A549 (cell line): Measurements from ENCODE around the gene CD68. TPM values are rescaled to one million over a fixed set of nuclear protein-coding genes. Genes with fewer than 3 reads are reported as not detected.

Source experiments
- ATAC-seq, 2 experiments: fragments of 200-7000 bp in 1 of 2; fragments of >200 bp in 1 of 2; cut with Nextera tagmentation in 1 of 2; cut with Tn5 transposase in 1 of 2; 3 replicates each; pipeline versions ENCODE4 v1.8.0 to v1.9.1; 2018 to 2020; ENCODE audit warnings: mild to moderate bottlenecking in 1 of 2, moderate library complexity in 1 of 2
- CTCF ChIA-PET: fragments of 300-600 bp; sonication (Branson Sonifier 250); formaldehyde crosslinking; extraction: SDS; loops from one replicate; lab custom pipeline; 2021; ENCODE audit warnings: antibody characterized with exemption, inconsistent platforms; lab: Yijun Ruan, JAX
- POLR2A ChIA-PET: fragments of 350-600 bp; formaldehyde crosslinking; extraction: SDS; loops from one replicate; lab custom pipeline; 2021; ENCODE audit warnings: antibody characterized with exemption, inconsistent platforms; lab: Yijun Ruan, JAX
- DNase-seq, 2 experiments: peaks; one replicate each; pipeline versions ENCODE4 v3.0.0 to v3.0.0-alpha.2; 2011 to 2016; ENCODE audit warnings: low read depth in 1 of 2, low spot score in 1 of 2
- FAIRE-seq: peaks from 2 replicates; lab custom pipeline; 2011; peaks lifted over from hg19 to GRCh38; lab: Jason Lieb, UNC
- H3K27ac ChIP-seq, 2 experiments: fragments of >200 bp; sonication (Bioruptor Twin); formaldehyde crosslinking; 3 replicates each; pipeline ENCODE4 v1.5.1; 2016 to 2017
- H3K4me1 ChIP-seq: fragments of >200 bp; sonication (Bioruptor Twin); formaldehyde crosslinking; 3 replicates; pipeline ENCODE4 v1.6.1; 2016
- H3K4me2 ChIP-seq: fragments of >200 bp; sonication (Bioruptor Twin); formaldehyde crosslinking; 3 replicates; pipeline ENCODE4 v1.6.1; 2016
- H3K4me3 ChIP-seq: fragments of >200 bp; sonication (Bioruptor Twin); formaldehyde crosslinking; 3 replicates; pipeline ENCODE4 v1.5.1; 2016
- H3K9me3 ChIP-seq: fragments of >200 bp; sonication (Bioruptor Twin); formaldehyde crosslinking; 3 replicates; pipeline ENCODE4 v1.6.1; 2016
- BHLHE40 ChIP-seq: IDR thresholded peaks from 2 replicates; pipeline ENCODE4 v1.6.1; 2012; ENCODE audit warnings: low read depth, low read length, inconsistent platforms
- CEBPB ChIP-seq, 2 experiments: fragments of >200 bp in 1 of 2; sonication (Bioruptor Twin) in 1 of 2; formaldehyde crosslinking in 1 of 2; IDR thresholded peaks; 2 replicates each; pipeline ENCODE4 v1.6.1; 2012 to 2016
- CTCF ChIP-seq: fragments of >200 bp; sonication (Bioruptor Twin); formaldehyde crosslinking; IDR thresholded peaks from 3 replicates; pipeline ENCODE4 v1.5.1; 2016
- E2F6 ChIP-seq: IDR thresholded peaks from 2 replicates; pipeline ENCODE4 v1.6.1; 2012; ENCODE audit warnings: low read depth, borderline replicate concordance
- EHMT2 ChIP-seq: fragments of 200-600 bp; sonication (generic); IDR thresholded peaks from 2 replicates; pipeline ENCODE4 v1.6.1; 2016; ENCODE audit warnings: antibody characterized with exemption, low read depth, mild to moderate bottlenecking, moderate library complexity
- FOSL2 ChIP-seq, 2 experiments: fragments of 450-650 bp in 1 of 2; fragments of >200 bp in 1 of 2; sonication (Bioruptor Twin) in 1 of 2; formaldehyde crosslinking; IDR thresholded peaks; 2 replicates each; pipeline versions ENCODE4 v1.5.0 to v1.6.1; 2016 to 2020; ENCODE audit warnings: mild to moderate bottlenecking in 1 of 2, moderate library complexity in 1 of 2
- GATA3 ChIP-seq: IDR thresholded peaks from 2 replicates; pipeline ENCODE4 v1.6.1; 2012; ENCODE audit warnings: borderline replicate concordance
- HEYL ChIP-seq: fragments of 250-450 bp; sonication (Bioruptor Pico); IDR thresholded peaks from 2 replicates; pipeline ENCODE4 v1.8.0; 2021; ENCODE audit warnings: mild to moderate bottlenecking, moderate library complexity
- HOXB13 ChIP-seq: fragments of 250-450 bp; sonication (Bioruptor Pico); IDR thresholded peaks from 2 replicates; pipeline ENCODE4 v1.5.0; 2020; ENCODE audit warnings: low read depth, mild to moderate bottlenecking, moderate library complexity
- HOXB5 ChIP-seq: fragments of 250-450 bp; sonication (Bioruptor Pico); IDR thresholded peaks from 2 replicates; pipeline ENCODE4 v1.5.0; 2020; ENCODE audit warnings: mild to moderate bottlenecking, moderate library complexity
- KDM5A ChIP-seq: fragments of 200-600 bp; sonication (generic); IDR thresholded peaks from 2 replicates; pipeline ENCODE4 v1.6.1; 2016; ENCODE audit warnings: antibody characterized with exemption, mild to moderate bottlenecking
- PHF8 ChIP-seq: fragments of 200-600 bp; sonication (generic); IDR thresholded peaks from 2 replicates; pipeline ENCODE4 v1.6.1; 2016; ENCODE audit warnings: low read depth, mild to moderate bottlenecking, antibody characterized with exemption, moderate library complexity, borderline replicate concordance
- POLR2AphosphoS2 ChIP-seq: conservative IDR thresholded peaks from 2 replicates; pipeline ENCODE4 v1.6.1; 2012; ENCODE audit warnings: low read length, improper control_type of control experiment, inconsistent platforms
- RARB ChIP-seq: fragments of 250-450 bp; sonication (Bioruptor Pico); IDR thresholded peaks from 2 replicates; pipeline ENCODE4 v1.8.0; 2021; ENCODE audit warnings: mild to moderate bottlenecking, moderate library complexity
- RCOR1 ChIP-seq: fragments of 150-350 bp; IDR thresholded peaks from 2 replicates; pipeline ENCODE4 v1.6.1; 2014; ENCODE audit warnings: antibody characterized with exemption, low read length, low read depth
- RNF2 ChIP-seq: fragments of 200-600 bp; sonication (generic); IDR thresholded peaks from 2 replicates; pipeline ENCODE4 v1.6.1; 2016; ENCODE audit warnings: low read depth, mild to moderate bottlenecking, antibody characterized with exemption, moderate library complexity, borderline replicate concordance
- TFCP2L1 ChIP-seq: fragments of 250-450 bp; sonication (Bioruptor Pico); IDR thresholded peaks from 2 replicates; pipeline ENCODE4 v1.5.0; 2021; ENCODE audit warnings: mild to moderate bottlenecking
- TP53 ChIP-seq: fragments of 250-450 bp; sonication (Bioruptor Pico); IDR thresholded peaks from 2 replicates; pipeline ENCODE4 v1.5.0; 2021; ENCODE audit warnings: mild to moderate bottlenecking, moderate library complexity
- USF2 ChIP-seq: fragments of 450-650 bp; IDR thresholded peaks from 2 replicates; pipeline ENCODE4 v1.6.1; 2014; ENCODE audit warnings: antibody characterized with exemption
- WGBS: methylation state at CpG from one replicate; pipeline ENCODE4 v1.1.6; 2017; ENCODE audit errors: missing lambda C conversion rate; 5-methylcytosine and 5-hydroxymethylcytosine counted together
- polyA plus RNA-seq, 4 experiments: library from polyadenylated mRNA; depleted of rRNA in 3 of 4; stranded (reverse); fragments of >200 nt; fragmentation: RNase III in 1 of 4; extraction: RNeasy Plus Mini Kit Qiagen cat#74134 plus additional on column Dnase treatment in 1 of 4; gene quantifications; 2 replicates in 3 of 4; 3 replicates in 1 of 4; pipeline ENCODE4 v1.2.3, GENCODE V29; 2011 to 2017
- TF ChIP-seq, protein P1 (sequence below): fragments of 250-450 bp; sonication (Bioruptor Pico); IDR thresholded peaks from 2 replicates; pipeline ENCODE4 v1.5.0; 2021; ENCODE audit warnings: mild to moderate bottlenecking, moderate library complexity, borderline replicate concordance
- TF ChIP-seq, protein P2 (sequence below): fragments of >200 bp; sonication (Bioruptor Twin); formaldehyde crosslinking; IDR thresholded peaks from 2 replicates; pipeline ENCODE4 v1.6.1; 2016

Gene CD68
- polyA plus RNA-seq, 2 of the 4 experiments (the other 2 are of a cell fraction): 9.8 to 17.7 TPM

DNA sequence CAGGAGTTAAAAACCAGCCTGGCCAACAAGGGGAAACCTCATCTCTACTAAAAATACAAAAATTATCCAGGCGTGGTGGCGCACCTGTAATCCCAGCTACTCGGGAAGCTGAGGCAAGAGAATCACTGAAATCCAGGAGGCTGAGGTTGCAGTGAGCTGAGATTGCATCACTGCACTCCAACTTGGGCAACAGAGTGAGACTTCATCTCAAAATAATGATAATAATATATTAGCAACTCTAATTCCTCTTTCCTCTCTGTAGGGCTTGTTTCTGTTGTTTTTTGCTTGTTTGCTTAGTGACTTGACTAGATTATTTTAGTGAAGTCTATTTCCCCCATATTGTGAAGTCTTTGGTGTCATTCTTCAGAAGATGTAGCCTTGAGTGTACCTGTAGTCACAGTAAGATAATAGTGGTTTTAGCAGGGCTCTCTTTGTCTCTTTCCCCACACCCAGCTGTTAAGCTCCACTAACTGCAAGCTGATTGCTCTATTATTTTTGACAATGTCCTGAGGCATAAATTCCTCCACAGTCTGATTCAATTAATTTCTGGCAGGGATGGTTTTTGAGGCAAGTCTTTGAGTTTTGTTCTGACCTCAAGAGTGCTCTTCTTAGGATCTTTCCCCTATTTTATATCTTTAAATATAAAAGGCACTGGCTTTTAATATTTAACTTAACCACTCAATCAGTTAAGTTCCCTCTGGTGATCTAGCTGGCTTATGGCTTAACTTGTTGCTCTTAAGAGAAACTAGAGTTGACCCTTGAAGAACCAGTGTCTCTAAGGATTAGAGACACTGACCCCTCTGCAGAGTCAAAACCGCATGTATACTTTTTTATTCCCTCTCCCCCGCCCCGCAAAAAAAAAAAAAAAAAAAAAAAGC, 49.2 kb upstream of the CD68 start:
- TF ChIP-seq CEBPB (IDR thresholded peaks at IDR 0.05): peak in 1 of 2 experiments; percentile 35; a peak in 1 of 4 replicates
- no peak for TF ChIP-seq RCOR1
- peaks cover 23% of the 10 kb centered on the region for H3K9me3 ChIP-seq
- CTCF ChIA-PET: interaction anchor here (1.5 to 9.4 kb wide), 5 partner anchors 8 to 94 kb away, joined by 3 to 66 read pairs (median 9); partner anchors contain the start of gene SENP3
- DNase-seq: no peak
- FAIRE-seq: no peak
- 44% methylated on average over 6 of the region's 6 CpGs for WGBS
- H3K4me3 ChIP-seq: no peak overlapping the region
- H3K4me1 ChIP-seq: 0 out of 3 replicates have a peak, but pooled peaks cover 3% of the 10 kb centered on the region
- no peak overlapping the region for H3K27ac ChIP-seq
- POLR2A ChIA-PET: no interaction called here
- no peak for ATAC-seq
- no peak overlapping the region for H3K4me2 ChIP-seq

GRCh38 chr17:7538050-7538449, 41.4 kb upstream of the CD68 start:
- TF ChIP-seq RARB (CRISPR knock-in tag) (no peak), HEYL (CRISPR knock-in tag) (no peak), GATA3 (no peak), TFCP2L1 (CRISPR knock-in tag) (no peak), EHMT2 (no peak), FOSL2 (IDR thresholded peaks at IDR 0.05) (no peak), FOSL2 (CRISPR knock-in tag; IDR thresholded peaks at IDR 0.05) (peak; percentile 34; the same call in 1 of the 2 replicates), BHLHE40 (no peak), POLR2AphosphoS2 (no peak), RCOR1 (no peak), KDM5A (peak; percentile 27; the same call in 1 of the 2 replicates), HOXB5 (CRISPR knock-in tag) (no peak), TP53 (CRISPR knock-in tag) (no peak), E2F6 (no peak)
- TF ChIP-seq, protein P1, sequence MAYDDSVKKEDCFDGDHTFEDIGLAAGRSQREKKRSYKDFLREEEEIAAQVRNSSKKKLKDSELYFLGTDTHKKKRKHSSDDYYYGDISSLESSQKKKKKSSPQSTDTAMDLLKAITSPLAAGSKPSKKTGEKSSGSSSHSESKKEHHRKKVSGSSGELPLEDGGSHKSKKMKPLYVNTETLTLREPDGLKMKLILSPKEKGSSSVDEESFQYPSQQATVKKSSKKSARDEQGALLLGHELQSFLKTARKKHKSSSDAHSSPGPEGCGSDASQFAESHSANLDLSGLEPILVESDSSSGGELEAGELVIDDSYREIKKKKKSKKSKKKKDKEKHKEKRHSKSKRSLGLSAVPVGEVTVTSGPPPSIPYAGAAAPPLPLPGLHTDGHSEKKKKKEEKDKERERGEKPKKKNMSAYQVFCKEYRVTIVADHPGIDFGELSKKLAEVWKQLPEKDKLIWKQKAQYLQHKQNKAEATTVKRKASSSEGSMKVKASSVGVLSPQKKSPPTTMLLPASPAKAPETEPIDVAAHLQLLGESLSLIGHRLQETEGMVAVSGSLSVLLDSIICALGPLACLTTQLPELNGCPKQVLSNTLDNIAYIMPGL: no peak
- Histone ChIP-seq H3K4me1 (no peaks in the 10 kb centered on the region), H3K27ac (no peak overlapping the region), H3K4me2 (no peak overlapping the region), H3K4me3 (no peak overlapping the region), H3K9me3 (peaks cover 20% of the 10 kb centered on the region)
- ChIA-PET POLR2A (interaction anchor here (0.6 kb wide), 1 partner anchor 10 kb away, joined by 9 read pairs; no protein-coding TSS in a partner anchor), CTCF (interaction anchor here (0.7 to 16.8 kb wide), 4 partner anchors 9 to 24 kb away, joined by 4 to 190 read pairs (median 10); partner anchors contain the start of genes SENP3 and TNFSF13)
- 38% methylated on average over 3 of the region's 3 CpGs for WGBS
- no peak for ATAC-seq
- DNase-seq: no peak
- no peak for FAIRE-seq

GRCh38 chr17:7538891-7539545, 40.4 kb upstream of the CD68 start:
- Histone ChIP-seq H3K4me2 (no peak overlapping the region), H3K4me3 (no peak overlapping the region), H3K27ac (no peak overlapping the region), H3K9me3 (peaks cover 20% of the 10 kb centered on the region), H3K4me1 (no peaks in the 10 kb centered on the region)
- ATAC-seq: no peak
- CTCF ChIA-PET: interaction anchor here (0.8 to 16.8 kb wide), 6 partner anchors 8 to 102 kb away, joined by 3 to 190 read pairs (median 5); partner anchors contain the start of genes SENP3 and TNFSF13
- FAIRE-seq: no peak
- no peak for DNase-seq
- POLR2A ChIA-PET: no interaction called here
- 59% methylated on average over 11 of the region's 11 CpGs for WGBS
- no peak for TF ChIP-seq PHF8
- TF ChIP-seq CTCF: no peak
- no peak for TF ChIP-seq USF2
- TF ChIP-seq RNF2: no peak
- TF ChIP-seq HOXB5 (CRISPR knock-in tag): no peak
- no peak for TF ChIP-seq RARB (CRISPR knock-in tag)
- TF ChIP-seq HOXB13 (CRISPR knock-in tag): no peak
- TF ChIP-seq, protein P2, sequence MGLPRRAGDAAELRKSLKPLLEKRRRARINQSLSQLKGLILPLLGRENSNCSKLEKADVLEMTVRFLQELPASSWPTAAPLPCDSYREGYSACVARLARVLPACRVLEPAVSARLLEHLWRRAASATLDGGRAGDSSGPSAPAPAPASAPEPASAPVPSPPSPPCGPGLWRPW: no peak
